HG03280 (cell line): Measurements from ENCODE around the gene NDUFB3.
A peak's percentile ranks its signal among the peaks of the same experiment; 100 is the strongest.
"Not testable (repeated sequence)": the region's sequence is repeated elsewhere in the genome, so short reads cannot be mapped to it uniquely, and the experiment has no call there.

Source experiments
- ATAC-seq: cut with Tn5 transposase; IDR thresholded peaks from one replicate; pipeline ENCODE4 v1.9.1; 2021; ENCODE audit warnings: mild to moderate bottlenecking, moderate library complexity; ENCODE audit not compliant: unreplicated experiment

NDUFB3 gene

DNA sequence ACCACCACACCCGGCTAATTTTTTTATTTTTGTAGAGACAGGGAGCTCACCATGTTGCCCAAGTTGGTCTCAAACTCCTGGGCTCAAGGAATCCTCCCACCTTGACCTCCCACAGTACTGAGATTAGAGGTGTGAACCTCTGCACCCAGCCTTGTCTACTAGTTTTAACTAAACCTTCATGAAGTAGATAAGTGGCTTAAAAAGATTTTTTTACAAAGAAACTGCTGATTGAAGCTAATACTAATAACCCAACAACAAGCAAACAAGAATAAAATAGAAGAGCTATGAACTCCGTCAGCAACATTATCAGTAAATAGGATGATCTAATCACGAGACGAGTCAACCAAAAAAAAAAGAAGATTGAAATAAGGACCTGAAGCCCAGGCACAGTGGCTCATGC is 18.8 kb downstream of the NDUFB3 start:
- no peak for ATAC-seq

DNA sequence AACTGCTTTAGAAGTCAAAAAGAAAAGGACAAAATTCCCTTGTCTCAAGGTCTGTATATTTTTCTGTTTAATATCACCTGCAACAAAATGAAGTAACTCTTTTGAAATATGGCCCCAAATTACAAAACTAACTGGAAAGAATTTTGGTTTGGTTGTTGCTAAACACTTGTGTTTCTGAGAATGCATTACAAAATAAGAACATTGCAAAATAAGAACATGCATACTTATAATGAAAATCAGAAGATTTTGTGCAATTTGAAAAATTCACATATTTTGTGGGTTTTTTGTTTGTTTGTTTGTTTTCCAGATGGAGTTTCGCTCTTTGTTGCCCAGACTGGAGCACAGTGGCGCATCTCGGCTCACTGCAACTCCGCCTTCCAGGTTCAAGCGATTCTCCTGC is 21.8 kb downstream of the NDUFB3 start:
- no peak for ATAC-seq

DNA sequence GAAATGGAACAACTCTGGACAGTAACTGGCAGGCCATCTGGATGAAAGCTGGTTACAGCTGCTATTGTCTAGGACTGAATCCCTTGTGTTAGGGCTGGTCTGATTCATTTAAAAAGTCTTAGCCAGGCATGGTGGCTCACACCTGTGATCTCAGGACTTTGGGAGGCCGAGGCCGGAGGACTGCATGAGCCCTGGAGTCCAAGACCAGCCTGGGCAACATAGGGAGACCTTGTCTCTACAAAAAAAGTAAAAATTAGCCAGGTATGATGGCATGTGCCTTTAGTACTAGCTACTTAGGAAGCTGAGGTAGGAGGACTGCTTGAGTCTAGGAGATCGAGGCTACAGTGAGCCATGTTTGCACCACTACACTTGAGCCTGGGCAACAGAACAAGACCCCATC is 28.7 kb downstream of the NDUFB3 start:
- no peak for ATAC-seq

DNA sequence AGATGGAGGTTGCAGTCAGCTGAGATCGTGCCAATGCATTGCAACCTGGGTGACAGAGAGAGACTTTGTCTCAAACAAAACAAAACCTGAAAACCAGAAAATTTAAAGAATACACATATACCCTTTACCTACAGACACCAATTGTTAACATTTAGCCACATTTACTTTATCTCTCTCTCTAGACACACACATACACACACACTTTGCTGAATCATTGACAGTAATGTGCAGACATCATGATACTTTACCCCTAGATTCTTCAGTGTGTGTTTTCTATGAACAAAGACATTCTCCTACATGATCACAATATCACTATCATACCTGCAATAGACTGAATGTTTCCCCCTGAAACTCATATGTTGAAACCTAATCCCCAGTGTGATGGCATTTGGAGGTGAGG is 34.0 kb downstream of the NDUFB3 start:
- ATAC-seq: no peak

DNA sequence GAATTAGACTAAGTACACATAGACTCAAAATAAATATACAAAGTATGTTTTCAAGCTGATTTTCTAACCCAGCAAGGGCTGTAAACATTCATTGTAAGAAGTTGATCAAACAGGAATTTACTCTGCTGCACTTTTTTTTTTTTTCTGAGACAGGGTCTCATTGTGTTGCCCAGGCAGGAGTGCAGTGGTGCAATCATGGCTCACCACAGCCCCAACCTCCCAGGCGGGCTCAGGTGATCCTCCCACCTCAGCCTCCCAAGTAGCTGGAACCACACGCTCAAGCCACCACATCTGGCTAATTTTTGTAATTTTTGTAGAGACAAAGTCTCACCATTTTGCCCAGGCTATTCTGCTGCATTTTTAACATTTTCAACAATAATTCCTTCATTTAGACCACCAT is 35.8 kb downstream of the NDUFB3 start:
- ATAC-seq: no peak

DNA sequence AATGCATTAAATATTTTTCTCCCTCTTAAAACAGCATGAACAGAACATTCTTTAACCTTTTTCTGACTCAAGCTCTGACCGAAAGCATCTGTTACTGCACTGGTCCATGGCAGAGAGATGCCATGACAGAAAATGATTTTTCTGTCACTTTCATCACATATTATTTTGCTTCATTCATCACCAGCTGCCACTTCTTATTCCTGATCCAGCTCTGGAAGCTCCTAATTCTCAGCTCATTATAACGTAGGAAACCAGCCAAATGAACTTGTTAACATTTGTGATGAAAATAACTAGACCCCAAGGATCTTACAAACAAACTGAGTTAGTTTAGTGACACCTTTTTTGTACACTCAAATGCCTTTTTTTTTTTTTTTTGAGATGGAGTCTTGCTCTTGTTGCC is 36.5 kb downstream of the NDUFB3 start:
- ATAC-seq: no peak

DNA sequence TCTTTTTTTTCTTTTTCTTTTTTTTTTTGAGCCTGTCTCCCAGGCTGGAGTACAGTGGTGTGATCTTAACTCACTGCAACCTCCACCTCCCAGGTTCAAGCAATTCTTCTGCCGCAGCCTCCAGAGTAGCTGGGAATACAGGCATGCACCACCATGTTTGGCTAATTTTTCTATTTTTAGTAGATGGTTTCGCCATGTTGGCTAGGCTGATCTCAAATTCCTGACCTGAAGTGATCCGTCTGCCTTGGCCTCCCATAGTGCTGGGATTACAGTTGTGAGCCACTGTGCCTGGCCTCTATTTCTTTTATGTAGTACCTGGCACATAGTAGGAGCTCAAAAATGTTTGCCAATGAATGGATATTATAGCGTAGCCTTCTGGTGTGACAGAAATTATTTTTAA is 37.4 kb downstream of the NDUFB3 start:
- no peak for ATAC-seq

DNA sequence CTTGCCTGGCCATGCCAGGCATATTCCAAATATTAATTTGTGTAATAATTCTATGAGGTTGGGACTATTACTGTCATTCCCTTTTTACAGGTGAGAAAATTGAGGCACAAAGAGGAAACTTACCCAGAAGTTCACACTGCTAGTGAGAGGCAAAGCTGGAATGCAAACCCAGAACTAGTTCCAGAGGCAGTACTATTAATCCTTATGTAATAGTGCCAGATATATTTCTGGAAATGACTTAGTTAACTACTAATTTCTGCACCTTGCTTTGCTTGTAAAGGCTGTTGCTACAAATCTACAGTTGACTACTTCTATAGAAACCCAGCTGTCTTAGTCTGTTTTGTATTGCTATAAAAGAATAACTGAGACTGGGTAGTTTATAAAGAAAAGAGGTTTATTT is 38.8 kb downstream of the NDUFB3 start:
- ATAC-seq: no peak

DNA sequence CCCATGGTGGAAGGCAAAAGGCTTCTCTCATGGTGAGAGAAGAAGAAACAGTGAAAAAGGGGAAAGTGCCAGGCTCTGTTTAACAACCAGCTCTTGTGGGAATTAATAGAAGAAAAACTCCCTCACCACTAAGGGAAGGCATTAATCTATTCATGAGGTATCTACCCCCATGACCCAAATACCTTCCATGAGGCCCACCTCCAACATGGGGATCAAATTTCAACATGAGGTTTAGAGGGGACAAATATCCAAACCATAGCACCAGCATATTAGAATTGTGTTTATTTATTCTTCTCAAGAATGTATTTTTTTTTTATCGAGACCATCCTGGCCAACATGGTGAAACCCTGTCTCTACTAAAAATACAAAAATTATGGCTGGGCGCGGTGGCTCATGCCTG is 39.3 kb downstream of the NDUFB3 start:
- no peak for ATAC-seq

DNA sequence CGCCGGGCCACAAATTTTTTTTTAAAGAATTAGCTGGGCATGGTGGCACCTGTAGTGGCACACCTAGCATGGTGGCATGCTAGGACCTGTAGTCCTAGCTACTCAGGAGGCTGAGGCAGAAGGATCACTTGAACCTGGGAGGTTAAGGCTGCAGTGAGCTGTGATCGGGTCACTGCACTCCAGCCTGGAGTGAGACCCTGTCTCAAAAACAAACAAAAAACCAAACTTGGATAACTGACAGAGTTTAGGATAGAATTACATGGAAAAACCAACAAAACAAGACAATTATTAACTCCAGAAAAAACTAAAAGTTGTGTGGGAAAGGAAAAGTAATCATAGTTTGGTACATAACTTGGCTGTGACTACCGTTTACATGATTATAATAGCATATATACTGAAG is 42.5 kb downstream of the NDUFB3 start:
- no peak for ATAC-seq

DNA sequence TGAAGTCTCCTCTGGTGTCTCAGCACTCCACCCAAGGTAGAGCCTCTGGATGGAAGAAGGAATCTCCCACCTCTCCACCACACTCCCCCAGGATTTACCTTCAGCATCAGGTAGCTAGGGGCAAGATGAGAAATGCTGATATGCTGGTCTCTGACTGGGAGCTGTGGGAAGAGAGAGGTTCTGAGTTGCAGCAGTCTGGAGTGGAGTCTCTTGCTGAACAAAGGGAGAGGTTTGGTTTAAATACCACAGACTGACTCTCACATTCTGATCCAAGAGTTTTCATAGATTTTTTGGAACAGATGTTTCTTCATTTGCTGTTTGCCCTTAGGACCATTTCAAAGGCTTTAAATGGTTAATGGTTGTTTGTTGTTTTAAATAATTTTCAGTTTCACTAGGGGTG is 43.0 kb downstream of the NDUFB3 start:
- ATAC-seq: no peak

DNA sequence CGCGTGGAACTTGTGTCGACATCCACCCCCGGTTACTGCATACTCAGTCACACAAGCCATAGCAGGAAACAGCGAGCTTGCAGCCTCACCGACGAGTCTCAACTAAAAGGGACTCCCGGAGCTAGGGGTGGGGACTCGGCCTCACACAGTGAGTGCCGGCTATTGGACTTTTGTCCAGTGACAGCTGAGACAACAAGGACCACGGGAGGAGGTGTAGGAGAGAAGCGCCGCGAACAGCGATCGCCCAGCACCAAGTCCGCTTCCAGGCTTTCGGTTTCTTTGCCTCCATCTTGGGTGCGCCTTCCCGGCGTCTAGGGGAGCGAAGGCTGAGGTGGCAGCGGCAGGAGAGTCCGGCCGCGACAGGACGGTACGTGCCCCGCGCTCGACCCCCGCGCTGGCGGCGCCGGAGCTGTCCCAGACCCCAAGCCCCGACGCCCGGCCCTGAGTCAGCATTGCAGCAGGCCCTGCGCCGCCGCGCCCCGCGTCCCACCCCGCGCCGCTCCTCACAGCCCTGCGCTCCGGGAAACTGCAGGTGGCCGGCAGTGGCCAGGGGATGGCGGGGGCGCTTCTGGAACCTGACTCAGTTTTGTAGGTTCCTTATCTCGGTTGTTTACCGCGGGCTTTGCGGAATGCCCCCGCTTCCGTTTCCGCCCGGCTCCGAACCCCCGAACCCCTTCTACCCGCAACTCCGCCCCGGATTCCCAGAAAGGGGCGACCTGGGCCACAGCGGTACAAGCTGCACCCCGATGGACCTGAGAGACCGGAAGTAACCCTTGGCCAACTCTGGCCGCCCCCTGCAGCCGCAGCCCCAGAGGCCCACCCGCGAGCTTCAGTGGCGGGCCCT is 44.5 kb downstream of the NDUFB3 start, which contains the start of gene CFLAR:
Gene CFLAR (plus strand): TSS at position 50 of the 844 bp plus-strand sequence. CDS start 13,702 bp downstream, outside the sequence.
- ATAC-seq: peak; percentile 34

DNA sequence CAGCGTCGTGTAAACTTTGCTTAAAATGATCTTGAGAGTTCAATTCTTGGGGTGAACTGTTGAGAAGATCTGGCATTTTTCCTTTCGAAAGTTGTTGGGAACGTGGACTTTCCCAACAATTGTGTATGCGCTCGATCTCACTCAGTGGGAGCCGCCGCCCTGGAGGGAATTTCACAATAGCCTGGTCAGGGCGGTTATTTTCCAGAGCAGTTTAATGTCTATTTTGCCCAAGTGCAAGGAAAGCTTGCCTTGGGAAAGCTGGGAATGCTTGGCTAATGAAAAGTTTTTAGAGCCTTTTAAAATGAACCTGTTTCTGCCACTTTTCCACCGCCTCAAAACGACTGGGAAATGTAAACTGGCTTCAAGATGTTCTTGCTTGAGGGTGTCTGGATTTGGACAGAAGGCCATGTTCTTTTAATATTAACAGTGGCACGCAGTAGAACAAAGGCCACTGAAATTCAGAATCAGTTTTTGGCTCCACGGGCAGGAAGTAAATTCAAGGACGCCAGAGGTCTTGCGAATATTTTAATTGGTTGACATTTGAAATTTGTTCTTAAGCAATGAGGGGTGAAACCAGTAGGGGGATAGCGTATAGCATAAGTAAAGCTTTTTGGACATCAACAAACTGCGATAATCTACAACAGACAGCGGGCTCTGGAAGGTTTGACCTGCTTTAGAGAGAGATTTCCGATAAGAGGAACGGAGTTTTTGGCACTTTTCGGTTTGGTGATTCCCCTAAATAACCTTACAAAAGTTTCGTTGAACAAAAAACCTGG is 45.3 kb downstream of the NDUFB3 start:
- no peak for ATAC-seq

DNA sequence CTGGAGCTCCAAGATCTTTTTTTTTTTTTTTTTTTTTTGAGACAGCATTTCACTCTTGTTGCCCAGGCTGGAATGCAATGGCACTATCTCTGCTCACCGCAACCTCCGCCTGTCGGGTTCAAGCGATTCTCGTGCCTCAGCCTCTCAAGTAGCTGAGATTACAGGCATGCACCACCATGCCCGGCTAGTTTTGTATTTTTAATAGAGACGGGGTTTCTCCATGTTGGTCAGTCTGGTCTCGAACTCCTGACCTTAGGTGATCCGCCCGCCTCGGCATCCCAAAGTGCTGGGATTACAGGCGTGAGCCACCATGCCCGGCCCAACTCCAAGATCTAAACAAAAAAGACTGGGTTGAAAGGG is 45.9 kb downstream of the NDUFB3 start:
- not testable (repeated sequence) for ATAC-seq

DNA sequence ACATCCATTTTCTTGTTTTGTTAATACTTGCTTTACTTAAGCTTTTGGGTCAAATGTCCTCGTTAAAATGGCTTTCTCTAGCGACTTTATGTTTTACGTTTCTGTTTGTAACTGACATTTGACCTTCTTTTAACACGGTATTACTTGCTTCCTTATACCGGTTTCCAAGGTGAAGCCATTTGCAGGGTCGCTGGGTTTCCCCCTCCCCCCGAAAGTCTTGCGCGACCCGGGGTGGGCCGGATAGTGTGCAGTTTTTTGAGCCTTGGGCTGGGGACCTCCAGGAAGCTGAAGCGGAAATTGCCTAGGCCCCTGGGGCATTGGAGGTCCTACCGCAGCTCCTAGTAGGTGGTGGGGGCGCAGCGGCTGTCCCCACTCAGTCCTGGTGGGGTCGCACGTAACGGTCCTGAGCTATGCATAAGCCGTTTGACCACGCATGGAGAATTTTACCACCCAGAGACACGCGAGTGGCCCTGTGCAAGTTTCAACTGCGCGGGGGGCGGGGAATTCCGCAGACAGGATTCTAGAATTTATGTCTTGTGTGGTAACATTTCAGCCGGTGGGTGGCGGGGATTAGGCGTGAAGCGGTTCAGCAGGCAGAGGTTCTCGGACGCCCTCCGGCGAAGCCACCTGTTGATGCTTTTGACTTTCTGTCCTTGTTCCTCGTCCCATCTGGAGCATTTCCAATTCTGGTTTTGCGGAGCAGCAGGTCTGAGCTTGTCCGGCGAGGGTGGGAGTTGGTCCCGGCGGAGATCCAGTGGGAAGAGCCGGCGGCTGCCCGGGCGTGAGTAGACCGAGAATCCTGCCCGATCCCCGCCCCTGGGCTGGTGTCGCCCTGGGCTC is 46.5 kb downstream of the NDUFB3 start:
- ATAC-seq: peak; percentile 38

DNA sequence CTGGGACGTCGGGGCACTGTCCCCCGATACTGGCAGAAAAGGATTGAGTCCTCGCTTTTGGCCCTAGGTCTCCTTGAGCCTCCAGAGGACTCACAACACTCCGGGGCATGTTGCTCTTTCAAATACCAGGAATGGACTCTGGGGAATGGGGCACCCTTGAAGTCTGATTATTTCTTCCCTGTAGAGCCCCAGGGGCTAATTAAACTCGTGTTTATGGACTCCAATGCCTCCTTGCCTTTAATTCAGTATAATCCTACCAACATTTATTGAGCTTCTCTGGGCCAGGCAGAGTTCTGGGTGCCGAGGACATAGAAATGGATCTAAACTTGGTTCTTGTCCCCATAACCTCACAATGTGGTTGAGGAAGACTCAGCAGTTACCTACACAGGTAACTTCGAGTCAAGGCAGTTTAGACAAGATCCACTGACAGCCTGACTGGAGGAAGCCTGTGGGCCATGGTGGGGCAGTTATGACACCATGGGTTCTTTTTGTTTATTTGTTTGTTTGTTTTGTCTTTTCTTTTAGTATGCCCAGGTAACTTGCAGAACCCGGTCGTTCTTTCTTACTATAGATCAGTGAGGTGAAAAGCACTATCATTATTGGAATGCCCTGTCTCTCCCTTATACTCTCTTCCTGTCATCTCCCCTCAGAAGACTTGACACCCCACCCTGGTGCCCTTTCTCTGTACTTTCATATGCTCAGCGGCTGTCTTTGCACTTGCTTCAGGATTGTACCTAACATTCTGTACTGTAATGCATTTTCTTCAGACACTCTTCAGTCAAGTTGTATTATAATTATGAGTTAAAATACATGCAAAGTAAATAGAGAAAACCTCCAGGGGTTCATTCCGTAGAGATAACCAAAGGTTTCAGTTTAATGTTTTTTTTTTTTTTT is 47.4 kb downstream of the NDUFB3 start:
- ATAC-seq: no peak

DNA sequence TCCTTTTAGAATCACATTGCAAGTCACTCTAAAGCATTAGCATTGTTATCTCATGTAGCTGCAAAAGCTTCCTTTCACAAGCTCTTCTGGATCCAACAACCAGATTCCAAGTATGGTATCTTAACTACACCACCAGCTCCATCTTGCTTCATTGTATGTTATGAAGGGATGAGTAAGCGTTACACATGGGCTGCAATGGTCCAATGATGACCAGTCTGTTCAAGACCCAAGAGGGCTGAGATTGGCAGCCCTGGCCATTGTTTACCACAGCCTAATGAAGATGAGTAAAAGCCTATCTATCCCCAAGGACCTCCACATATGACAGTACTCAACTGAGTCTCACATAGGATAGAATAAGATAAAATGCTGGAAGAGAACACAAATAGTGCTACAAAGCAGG is 50.5 kb downstream of the NDUFB3 start:
- no peak for ATAC-seq

DNA sequence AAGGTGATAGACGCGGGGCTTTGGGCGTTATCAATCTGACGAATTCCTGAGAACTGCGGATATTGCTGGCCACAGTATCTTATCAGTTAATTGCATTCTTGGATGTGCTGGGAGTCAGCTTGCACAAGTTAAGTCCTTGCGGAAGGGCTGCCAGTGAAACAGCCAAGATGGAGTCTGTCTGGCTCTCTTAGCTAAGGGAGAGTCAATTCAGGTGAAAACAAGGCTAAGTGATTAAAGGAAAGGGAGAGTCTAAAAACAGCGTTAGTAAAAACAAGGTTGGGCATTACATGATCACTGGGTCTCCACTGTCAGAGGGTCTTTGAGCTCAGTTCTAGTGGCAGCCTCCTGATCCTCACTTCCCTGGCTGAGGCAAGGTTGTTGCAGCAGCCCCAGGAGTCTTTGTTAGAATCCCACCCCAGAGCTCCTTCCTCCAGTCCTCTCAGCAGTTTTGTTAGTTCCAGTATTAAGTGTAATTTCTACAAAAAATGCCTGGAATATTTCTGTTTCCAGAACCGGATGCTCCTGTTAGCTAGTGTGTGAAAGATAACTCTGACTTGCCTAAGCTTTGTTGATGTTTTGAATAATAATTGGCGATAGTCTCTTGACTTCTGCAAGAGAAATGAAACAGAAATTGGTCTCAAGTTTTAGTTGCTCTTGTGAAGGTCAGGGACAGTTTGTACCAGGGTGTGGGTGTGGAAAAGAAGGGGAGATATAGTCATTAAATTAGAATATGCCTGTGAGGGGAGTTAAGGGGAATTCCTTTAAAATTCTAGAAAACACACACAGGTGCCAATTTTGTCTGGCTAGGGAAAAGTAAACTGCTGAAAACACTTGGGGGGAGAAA is 54.7 kb downstream of the NDUFB3 start:
- ATAC-seq: no peak

DNA sequence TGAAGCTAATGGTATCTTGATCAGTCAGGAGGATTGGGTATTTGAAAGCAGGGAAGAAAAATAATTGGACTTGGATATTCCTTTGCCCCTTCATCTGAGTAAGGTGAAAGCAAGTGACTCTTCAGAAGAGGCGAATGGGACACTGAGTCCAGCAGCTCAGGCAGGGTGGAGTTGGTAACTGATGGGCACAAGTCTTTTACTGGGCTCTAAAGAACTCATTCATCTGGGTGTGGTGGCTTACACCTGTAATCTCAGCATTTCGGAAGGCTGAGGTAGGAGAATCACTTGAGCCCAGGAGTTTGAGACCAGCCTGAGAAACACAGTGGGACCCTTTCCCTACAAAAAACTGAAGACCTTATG is 55.3 kb downstream of the NDUFB3 start:
- no peak for ATAC-seq

DNA sequence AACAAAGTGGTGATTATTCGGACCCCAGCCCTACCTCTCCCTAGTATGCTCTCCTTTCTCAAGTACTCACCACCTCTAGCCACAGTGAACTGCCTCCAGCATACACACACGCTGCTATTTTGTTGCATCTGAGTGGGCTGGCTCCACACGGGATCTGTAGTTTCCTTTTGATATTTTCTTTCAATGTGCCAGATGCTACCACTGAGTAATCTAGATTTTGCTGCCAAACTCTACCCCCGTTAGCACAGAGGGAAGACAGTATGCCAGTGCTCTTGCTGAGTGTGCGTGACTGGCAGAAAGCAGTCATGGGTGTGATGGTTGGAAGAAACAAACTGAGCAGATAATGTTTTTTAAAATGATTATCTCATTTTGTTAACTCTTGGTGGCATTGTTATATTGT is 55.8 kb downstream of the NDUFB3 start:
- ATAC-seq: no peak
